H9 (cell line): ENCODE measurements around the gene EYA4. TPM values are rescaled to one million over a fixed set of nuclear protein-coding genes. Genes with fewer than 3 reads are reported as not detected.

Experiments
- DNase-seq: peaks from one replicate; pipeline ENCODE4 v3.0.0-alpha.2; 2017
- H2AFZ ChIP-seq: one replicate; pipeline ENCODE4 v1.6.1; 2013; ENCODE audit warnings: mild to moderate bottlenecking, low read length, control low read depth, moderate library complexity
- H2AK5ac ChIP-seq: 2 replicates; pipeline ENCODE4 v1.6.1; 2013; ENCODE audit warnings: low read length, control low read depth, mixed read lengths; ENCODE audit not compliant: insufficient read length
- H2BK120ac ChIP-seq: one replicate; pipeline ENCODE4 v1.6.1; 2013; ENCODE audit warnings: low read depth, mild to moderate bottlenecking, low read length, control low read depth, inconsistent platforms; ENCODE audit not compliant: poor library complexity, severe bottlenecking
- H2BK12ac ChIP-seq: 2 replicates; pipeline ENCODE4 v1.6.1; 2013; ENCODE audit warnings: low read length, control low read depth, mixed read lengths, low read depth; ENCODE audit not compliant: insufficient read length
- H2BK15ac ChIP-seq: 2 replicates; pipeline ENCODE4 v1.6.1; 2013; ENCODE audit warnings: low read depth, low read length, control low read depth
- H2BK20ac ChIP-seq: one replicate; pipeline ENCODE4 v1.6.1; 2013; ENCODE audit warnings: low read depth, mild to moderate bottlenecking, low read length, control low read depth, inconsistent platforms; ENCODE audit not compliant: poor library complexity, severe bottlenecking
- H2BK5ac ChIP-seq: 2 replicates; pipeline ENCODE4 v1.6.1; 2013; ENCODE audit warnings: low read length, control low read depth, mixed read lengths; ENCODE audit not compliant: insufficient read length
- H3K14ac ChIP-seq: 2 replicates; pipeline ENCODE4 v1.6.1; 2013; ENCODE audit warnings: low read length, control low read depth; ENCODE audit not compliant: insufficient read depth
- H3K18ac ChIP-seq: 2 replicates; pipeline ENCODE4 v1.6.1; 2013; ENCODE audit warnings: low read depth, mild to moderate bottlenecking, mixed read lengths, low read length, control low read depth; ENCODE audit not compliant: insufficient read length
- H3K23ac ChIP-seq: 2 replicates; pipeline ENCODE4 v1.6.1; 2013; ENCODE audit warnings: low read length, control low read depth, mixed read lengths, low read depth; ENCODE audit not compliant: insufficient read length
- H3K23me2 ChIP-seq: 2 replicates; pipeline ENCODE4 v1.6.1; 2013; ENCODE audit warnings: low read depth, mild to moderate bottlenecking, mixed read lengths, low read length, control low read depth; ENCODE audit not compliant: insufficient read length, poor library complexity, severe bottlenecking
- H3K27ac ChIP-seq: 2 replicates; pipeline ENCODE4 v1.5.1; 2013; ENCODE audit warnings: low read length, control low read depth, mixed read lengths, low read depth; ENCODE audit not compliant: insufficient read length
- H3K27me3 ChIP-seq: 2 replicates; pipeline ENCODE4 v1.6.1; 2013; ENCODE audit warnings: low read length, control low read depth, inconsistent platforms; ENCODE audit not compliant: insufficient read depth
- H3K4ac ChIP-seq: 2 replicates; pipeline ENCODE4 v1.6.1; 2013; ENCODE audit warnings: low read depth, mild to moderate bottlenecking, control low read depth, inconsistent platforms, low read length, moderate library complexity
- H3K4me1 ChIP-seq: 2 replicates; pipeline ENCODE4 v1.6.1; 2013; ENCODE audit warnings: low read length, control low read depth, inconsistent platforms; ENCODE audit not compliant: insufficient read depth
- H3K4me2 ChIP-seq: 2 replicates; pipeline ENCODE4 v1.6.1; 2013; ENCODE audit warnings: low read length, control low read depth, mixed read lengths; ENCODE audit not compliant: insufficient read length, insufficient read depth
- H3K56ac ChIP-seq: 2 replicates; pipeline ENCODE4 v1.6.1; 2013; ENCODE audit warnings: low read depth, mild to moderate bottlenecking, mixed read lengths, low read length, control low read depth; ENCODE audit not compliant: insufficient read length
- H3K79me1 ChIP-seq: 2 replicates; pipeline ENCODE4 v1.6.1; 2013; ENCODE audit warnings: low read depth, mild to moderate bottlenecking, moderate library complexity, low read length, control low read depth, inconsistent platforms; ENCODE audit not compliant: insufficient read depth, poor library complexity, severe bottlenecking
- H3K79me2 ChIP-seq: 2 replicates; pipeline ENCODE4 v1.6.1; 2013; ENCODE audit warnings: low read length, control low read depth, inconsistent platforms; ENCODE audit not compliant: insufficient read depth
- H3K9ac ChIP-seq: 2 replicates; pipeline ENCODE4 v1.6.1; 2013; ENCODE audit warnings: low read length, control low read depth, mixed read lengths; ENCODE audit not compliant: insufficient read length; ENCODE audit errors: extremely low read depth
- H3K9me3 ChIP-seq: one replicate; pipeline ENCODE4 v1.6.1; 2013; ENCODE audit warnings: low read depth, low read length, inconsistent platforms; ENCODE audit not compliant: control insufficient read depth
- H3T11ph ChIP-seq: one replicate; pipeline ENCODE4 v1.6.1; 2013; ENCODE audit warnings: mild to moderate bottlenecking, low read length, control low read depth, inconsistent platforms
- H4K20me1 ChIP-seq: one replicate; pipeline ENCODE4 v1.6.1; 2013; ENCODE audit not compliant: control insufficient read depth, insufficient read length, insufficient read depth
- H4K5ac ChIP-seq: 2 replicates; pipeline ENCODE4 v1.6.1; 2013; ENCODE audit warnings: low read depth, mild to moderate bottlenecking, mixed read lengths, low read length, control low read depth; ENCODE audit not compliant: insufficient read length
- H4K8ac ChIP-seq: replicated peaks from 2 replicates; pipeline ENCODE4 v1.6.1; 2013; ENCODE audit warnings: low read length, control low read depth, mixed read lengths, low read depth; ENCODE audit not compliant: insufficient read length
- H4K91ac ChIP-seq: 2 replicates; pipeline ENCODE4 v1.6.1; 2013; ENCODE audit warnings: low read depth, mild to moderate bottlenecking, moderate library complexity, mixed read lengths, low read length, control low read depth; ENCODE audit not compliant: insufficient read length
- H3K27ac Mint-ChIP-seq, 3 experiments: 2 replicates in 2 of 3; 3 replicates in 1 of 3; pipeline ENCODE4 v1.8.0; 2020 to 2021; ENCODE audit warnings: mixed read lengths in 3 of 3, mild to moderate bottlenecking in 1 of 3, moderate library complexity in 1 of 3
- H3K27me3 Mint-ChIP-seq: 2 replicates; pipeline ENCODE4 v1.8.0; 2021; ENCODE audit warnings: low read depth, mild to moderate bottlenecking, moderate library complexity, mixed read lengths
- H3K36me3 Mint-ChIP-seq, 3 experiments: 2 replicates in 2 of 3; 3 replicates in 1 of 3; pipeline ENCODE4 v1.8.0; 2020 to 2021; ENCODE audit warnings: low read depth in 3 of 3, mixed read lengths in 3 of 3; ENCODE audit not compliant: insufficient read depth in 1 of 3
- H3K4me1 Mint-ChIP-seq, 2 experiments: 2 replicates each; pipeline ENCODE4 v1.8.0; 2020; ENCODE audit warnings: mixed read lengths in 2 of 2
- H3K4me3 Mint-ChIP-seq, 2 experiments: 2 replicates in 1 of 2; 3 replicates in 1 of 2; pipeline ENCODE4 v1.8.0; 2020 to 2021; ENCODE audit warnings: mild to moderate bottlenecking in 2 of 2, mixed read lengths in 2 of 2, moderate library complexity in 1 of 2
- H3K9me3 Mint-ChIP-seq, 2 experiments: 2 replicates in 1 of 2; 3 replicates in 1 of 2; pipeline ENCODE4 v1.8.0; 2020; ENCODE audit warnings: mild to moderate bottlenecking in 2 of 2, mixed read lengths in 2 of 2, moderate library complexity in 1 of 2
- CTCF ChIP-seq: fragments of 200-600 bp; sonication (generic); conservative IDR thresholded peaks from 3 replicates; pipeline ENCODE4 v1.8.0; 2021; ENCODE audit warnings: antibody characterized with exemption, mild to moderate bottlenecking
- WGBS: extraction: QIAGEN DNeasy Blood & Tissue Kit; methylation state at CpG from one replicate; pipeline ENCODE4 v1.1.7; 2013; ENCODE audit warnings: missing lambda C conversion rate, low lambda C conversion rate, mixed read lengths; ENCODE audit not compliant: insufficient read length; ENCODE audit errors: extremely low coverage; 5-methylcytosine and 5-hydroxymethylcytosine counted together
- total RNA-seq: library from RNA; stranded (reverse); gene quantifications from 2 replicates; pipeline ENCODE4 v1.2.1, GENCODE V29; 2021

EYA4 gene
- total RNA-seq, 1 experiment from 2014 or later, result 0.26 TPM

GRCh38 chr6:133236932-133237331 lies 4.2 kb upstream of the EYA4 start:
- Histone ChIP-seq H3K9ac (no peak overlapping the region), H3K18ac (no peak overlapping the region), H4K8ac (no peak overlapping the region), H2BK5ac (no peak overlapping the region), H3K56ac (no peak overlapping the region), H3K4me1 (no peaks in the 10 kb centered on the region), H3K4ac (no peak overlapping the region), H3K23me2 (peaks cover 15% of the 10 kb centered on the region), H4K20me1 (no peaks in the 10 kb centered on the region), H2AK5ac (no peak overlapping the region), H2BK15ac (no peak overlapping the region), H3K27ac (no peak overlapping the region), H3K79me1 (no peaks in the 10 kb centered on the region), H3K23ac (no peak overlapping the region), H2BK20ac (no peak overlapping the region), H4K5ac (no peak overlapping the region), H3K27me3 (peaks cover 17% of the 10 kb centered on the region), H2BK12ac (no peak overlapping the region), H3T11ph (no peak overlapping the region), H2BK120ac (no peak overlapping the region), H2AFZ (no peak overlapping the region), H4K91ac (no peak overlapping the region), H3K14ac (no peak overlapping the region), H3K9me3 (no peaks in the 10 kb centered on the region), H3K4me2 (no peak overlapping the region), H3K79me2 (no peaks in the 10 kb centered on the region)
- H3K9me3 Mint-ChIP-seq, result peaks cover 4 to 6% of the 10 kb centered on the region in 2 experiments; a peak in 2 of 5 replicates
- no CpG with 5 or more reads among the region's 1 CpG for whole genome bisulfite sequencing
- H3K4me1 Mint-ChIP-seq, result peaks cover 4 to 6% of the 10 kb centered on the region in 2 experiments; a peak in 3 of 4 replicates
- peaks cover 0 to 6% (median 2%) of the 10 kb centered on the region in 3 experiments; a peak in 1 of 7 replicates for H3K36me3 Mint-ChIP-seq
- H3K27me3 Mint-ChIP-seq, result peaks cover 28% of the 10 kb centered on the region
- DNase-seq, result no peak
- no peak overlapping the region for H3K27ac Mint-ChIP-seq
- TF ChIP-seq CTCF, result no peak
- no peak overlapping the region for H3K4me3 Mint-ChIP-seq
